Measurements from ENCODE around the gene ANXA6. TPM values are rescaled to one million over a fixed set of nuclear protein-coding genes. Genes with fewer than 3 reads are reported as not detected.

ANXA6 gene
- total and polyA plus RNA-seq, 2 donors: 122 to 381 TPM

DNA sequence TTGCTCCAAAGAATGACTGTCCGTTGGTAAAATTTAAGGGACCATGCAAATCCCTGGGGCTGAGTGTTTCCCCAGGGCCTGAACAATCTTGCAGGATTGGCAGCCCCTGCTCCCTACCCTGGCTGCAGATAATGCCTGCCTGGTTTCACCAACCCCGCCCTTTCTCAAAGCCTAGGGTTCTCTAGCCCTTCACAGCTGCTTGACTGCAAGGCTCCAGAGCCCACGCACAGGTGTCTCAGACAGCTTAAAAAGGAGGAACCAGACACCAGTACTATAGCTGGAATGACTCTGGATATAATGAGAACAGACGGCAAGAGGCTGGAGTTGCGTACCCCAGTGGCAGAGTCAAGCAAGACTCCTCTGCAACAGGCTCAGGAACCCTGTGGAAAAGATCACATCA is 51.5 kb downstream of the ANXA6 start:
- DNase-seq (ENCODE audit: low read depth in 6 of 9, low spot score in 9 of 9): no peak
- peaks cover 82 to 91% of the 10 kb centered on the region in 2 donors for H3K36me3 ChIP-seq (ENCODE audit: control insufficient read depth in 2 of 2, insufficient read depth in 2 of 2, low read length in 1 of 2)
- H3K9me3 ChIP-seq (ENCODE audit: control insufficient read depth in 2 of 2, insufficient read depth in 1 of 2, low read length in 1 of 2): no peaks in the 10 kb centered on the region
- no peak overlapping the region for H3K27ac ChIP-seq (ENCODE audit: low read depth in 1 of 2, low read length in 1 of 2)
- no peak overlapping the region for H3K4me3 ChIP-seq (ENCODE audit: low read length in 2 of 2)
- no peaks in the 10 kb centered on the region for H3K4me1 ChIP-seq (ENCODE audit: control insufficient read depth in 2 of 2, insufficient read depth in 2 of 2, low read length in 2 of 2)
- no peaks in the 10 kb centered on the region for H3K27me3 ChIP-seq (ENCODE audit: control insufficient read depth in 2 of 2, insufficient read depth in 1 of 2, low read length in 1 of 2)
- WGBS: 96% methylated on average over 5 of the region's 5 CpGs

- Histone ChIP-seq H3K36me3 (ENCODE audit: control insufficient read depth in 2 of 2, insufficient read depth in 2 of 2, low read length in 1 of 2) (peaks cover 82 to 90% of the 10 kb centered on the region in 2 donors), H3K4me1 (ENCODE audit: control insufficient read depth in 2 of 2, insufficient read depth in 2 of 2, low read length in 2 of 2) (no peaks in the 10 kb centered on the region)
Measured at GRCh38 chr5:151105561-151105960, 52.0 kb downstream of the ANXA6 start.

DNA sequence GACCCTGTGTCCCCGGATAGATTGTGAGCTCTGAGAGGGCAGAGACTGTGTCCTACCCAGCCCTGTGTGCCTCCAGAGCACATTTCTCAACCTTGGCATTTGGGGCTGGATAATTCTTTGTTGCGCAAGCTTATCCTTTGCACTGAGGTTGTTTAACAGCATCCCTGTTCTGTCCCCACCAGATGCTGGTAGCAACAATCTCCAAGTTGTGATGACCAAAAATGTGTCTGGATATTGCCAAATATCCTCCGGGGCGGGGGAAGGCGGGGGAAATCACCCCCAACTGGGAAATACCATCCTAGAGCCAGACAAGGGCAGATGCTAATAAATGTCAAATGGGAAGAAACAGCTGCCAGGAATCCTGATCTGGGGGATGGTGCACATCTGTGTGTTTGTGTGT is 52.8 kb downstream of the ANXA6 start:
- peaks cover 80 to 83% of the 10 kb centered on the region in 2 donors for H3K36me3 ChIP-seq (ENCODE audit: control insufficient read depth in 2 of 2, insufficient read depth in 2 of 2, low read length in 1 of 2)
- WGBS: 87% methylated on average over 5 of the region's 5 CpGs

More at GRCh38 chr5:151105561-151105960, 52.0 kb downstream of the ANXA6 start:
- no peaks in the 10 kb centered on the region for H3K27me3 ChIP-seq (ENCODE audit: control insufficient read depth in 2 of 2, insufficient read depth in 1 of 2, low read length in 1 of 2)
- no peak overlapping the region for H3K4me3 ChIP-seq (ENCODE audit: low read length in 2 of 2)
- no peak overlapping the region for H3K27ac ChIP-seq (ENCODE audit: low read depth in 1 of 2, low read length in 1 of 2)
- 96% methylated on average over 2 of the region's 2 CpGs for WGBS
- no peak for DNase-seq (ENCODE audit: low read depth in 6 of 9, low spot score in 9 of 9)
- no peaks in the 10 kb centered on the region for H3K9me3 ChIP-seq (ENCODE audit: control insufficient read depth in 2 of 2, insufficient read depth in 1 of 2, low read length in 1 of 2)

GRCh38 chr5:151101746-151102145 is 55.8 kb downstream of the ANXA6 start:
- WGBS: 97% methylated on average over 4 of the region's 4 CpGs
- H3K4me1 ChIP-seq (ENCODE audit: control insufficient read depth in 2 of 2, insufficient read depth in 2 of 2, low read length in 2 of 2): peaks cover 3 to 23% of the 10 kb centered on the region in 2 donors
- H3K36me3 ChIP-seq (ENCODE audit: control insufficient read depth in 2 of 2, insufficient read depth in 2 of 2, low read length in 1 of 2): peaks cover 55 to 64% of the 10 kb centered on the region in 2 donors
- H3K9me3 ChIP-seq (ENCODE audit: control insufficient read depth in 2 of 2, insufficient read depth in 1 of 2, low read length in 1 of 2): no peaks in the 10 kb centered on the region
- DNase-seq (ENCODE audit: low read depth in 6 of 9, low spot score in 9 of 9): no peak
- no peak overlapping the region for H3K27ac ChIP-seq (ENCODE audit: low read depth in 1 of 2, low read length in 1 of 2)
- no peaks in the 10 kb centered on the region for H3K27me3 ChIP-seq (ENCODE audit: control insufficient read depth in 2 of 2, insufficient read depth in 1 of 2, low read length in 1 of 2)
- H3K4me3 ChIP-seq (ENCODE audit: low read length in 2 of 2): no peak overlapping the region

More for the DNA sequence above, 52.8 kb downstream of the ANXA6 start:
- no peak overlapping the region for H3K27ac ChIP-seq (ENCODE audit: low read depth in 1 of 2, low read length in 1 of 2)
- no peaks in the 10 kb centered on the region for H3K27me3 ChIP-seq (ENCODE audit: control insufficient read depth in 2 of 2, insufficient read depth in 1 of 2, low read length in 1 of 2)
- H3K9me3 ChIP-seq (ENCODE audit: control insufficient read depth in 2 of 2, insufficient read depth in 1 of 2, low read length in 1 of 2): no peaks in the 10 kb centered on the region
- H3K4me3 ChIP-seq (ENCODE audit: low read length in 2 of 2): no peak overlapping the region
- H3K4me1 ChIP-seq (ENCODE audit: control insufficient read depth in 2 of 2, insufficient read depth in 2 of 2, low read length in 2 of 2): no peaks in the 10 kb centered on the region
- no peak for DNase-seq (ENCODE audit: low read depth in 6 of 9, low spot score in 9 of 9)

- H3K4me3 ChIP-seq (ENCODE audit: low read length in 2 of 2): no peak overlapping the region
- no peak for DNase-seq (ENCODE audit: low read depth in 6 of 9, low spot score in 9 of 9)
- no peaks in the 10 kb centered on the region for H3K27me3 ChIP-seq (ENCODE audit: control insufficient read depth in 2 of 2, insufficient read depth in 1 of 2, low read length in 1 of 2)
- H3K27ac ChIP-seq (ENCODE audit: low read depth in 1 of 2, low read length in 1 of 2): no peak overlapping the region
- H3K36me3 ChIP-seq (ENCODE audit: control insufficient read depth in 2 of 2, insufficient read depth in 2 of 2, low read length in 1 of 2): peaks cover 53 to 58% of the 10 kb centered on the region in 2 donors
- no peaks in the 10 kb centered on the region for H3K9me3 ChIP-seq (ENCODE audit: control insufficient read depth in 2 of 2, insufficient read depth in 1 of 2, low read length in 1 of 2)
- WGBS: 94% methylated on average over 9 of the region's 9 CpGs
- peaks cover 3 to 23% of the 10 kb centered on the region in 2 donors for H3K4me1 ChIP-seq (ENCODE audit: control insufficient read depth in 2 of 2, insufficient read depth in 2 of 2, low read length in 2 of 2)
Measured at GRCh38 chr5:151101151-151101550, 56.4 kb downstream of the ANXA6 start.

GRCh38 chr5:151100681-151101080 is 56.9 kb downstream of the ANXA6 start:
- H3K27me3 ChIP-seq (ENCODE audit: control insufficient read depth in 2 of 2, insufficient read depth in 1 of 2, low read length in 1 of 2): no peaks in the 10 kb centered on the region
- peaks cover 3 to 27% of the 10 kb centered on the region in 2 donors for H3K4me1 ChIP-seq (ENCODE audit: control insufficient read depth in 2 of 2, insufficient read depth in 2 of 2, low read length in 2 of 2)
- peaks cover 51 to 54% of the 10 kb centered on the region in 2 donors for H3K36me3 ChIP-seq (ENCODE audit: control insufficient read depth in 2 of 2, insufficient read depth in 2 of 2, low read length in 1 of 2)
- H3K4me3 ChIP-seq (ENCODE audit: low read length in 2 of 2): no peak overlapping the region
- DNase-seq (ENCODE audit: low read depth in 6 of 9, low spot score in 9 of 9): no peak
- H3K27ac ChIP-seq (ENCODE audit: low read depth in 1 of 2, low read length in 1 of 2): no peak overlapping the region
- 82% methylated on average over 4 of the region's 4 CpGs for WGBS
- H3K9me3 ChIP-seq (ENCODE audit: control insufficient read depth in 2 of 2, insufficient read depth in 1 of 2, low read length in 1 of 2): no peaks in the 10 kb centered on the region

DNA sequence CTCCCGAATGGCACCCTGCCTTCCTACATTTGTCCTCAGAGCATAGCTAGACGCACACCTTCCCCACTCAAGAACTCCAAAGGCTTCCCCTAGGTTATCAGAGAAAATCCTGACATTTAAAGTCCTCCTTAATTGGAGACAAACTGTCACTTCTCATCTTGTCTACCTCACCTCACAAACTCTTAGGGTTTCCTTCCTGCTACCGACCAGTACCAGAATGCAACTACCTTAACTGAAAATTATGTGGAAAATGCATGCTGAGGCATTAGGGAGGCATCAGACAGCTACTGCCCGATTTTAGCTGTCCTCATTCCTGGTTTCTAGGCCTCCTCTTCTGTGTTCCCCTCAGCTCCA is 58.8 kb downstream of the ANXA6 start:
- 47% methylated on average over 4 of the region's 4 CpGs for WGBS
- DNase-seq (ENCODE audit: low read depth in 6 of 9, low spot score in 9 of 9): no peak

GRCh38 chr5:151097820-151098767 is 59.5 kb downstream of the ANXA6 start:
- no peak overlapping the region for H3K4me3 ChIP-seq (ENCODE audit: low read length in 2 of 2)
- peak overlapping the region in 1 of 2 donors; percentile 60 for H3K27ac ChIP-seq (ENCODE audit: low read depth in 1 of 2, low read length in 1 of 2)
- H3K9me3 ChIP-seq (ENCODE audit: control insufficient read depth in 2 of 2, insufficient read depth in 1 of 2, low read length in 1 of 2): no peaks in the 10 kb centered on the region
- H3K27me3 ChIP-seq (ENCODE audit: control insufficient read depth in 2 of 2, insufficient read depth in 1 of 2, low read length in 1 of 2): no peaks in the 10 kb centered on the region
- peaks cover 28 to 30% of the 10 kb centered on the region in 2 donors for H3K36me3 ChIP-seq (ENCODE audit: control insufficient read depth in 2 of 2, insufficient read depth in 2 of 2, low read length in 1 of 2)
- WGBS: 45% methylated on average over 16 of the region's 16 CpGs
- DNase-seq (ENCODE audit: low read depth in 6 of 9, low spot score in 9 of 9): peak in 1 of 9 donors; percentile 56
- peaks cover 13 to 49% of the 10 kb centered on the region in 2 donors for H3K4me1 ChIP-seq (ENCODE audit: control insufficient read depth in 2 of 2, insufficient read depth in 2 of 2, low read length in 2 of 2)

More for the DNA sequence above, 58.8 kb downstream of the ANXA6 start:
- H3K27me3 ChIP-seq (ENCODE audit: control insufficient read depth in 2 of 2, insufficient read depth in 1 of 2, low read length in 1 of 2): no peaks in the 10 kb centered on the region
- H3K27ac ChIP-seq (ENCODE audit: low read depth in 1 of 2, low read length in 1 of 2): peak overlapping the region in 1 of 2 donors; percentile 60
- peaks cover 6 to 46% of the 10 kb centered on the region in 2 donors for H3K4me1 ChIP-seq (ENCODE audit: control insufficient read depth in 2 of 2, insufficient read depth in 2 of 2, low read length in 2 of 2)
- no peak overlapping the region for H3K4me3 ChIP-seq (ENCODE audit: low read length in 2 of 2)
- no peaks in the 10 kb centered on the region for H3K9me3 ChIP-seq (ENCODE audit: control insufficient read depth in 2 of 2, insufficient read depth in 1 of 2, low read length in 1 of 2)
- H3K36me3 ChIP-seq (ENCODE audit: control insufficient read depth in 2 of 2, insufficient read depth in 2 of 2, low read length in 1 of 2): peaks cover 32 to 35% of the 10 kb centered on the region in 2 donors

- no peaks in the 10 kb centered on the region for H3K9me3 ChIP-seq (ENCODE audit: control insufficient read depth in 2 of 2, insufficient read depth in 1 of 2, low read length in 1 of 2)
- WGBS: 93% methylated on average over 6 of the region's 6 CpGs
- DNase-seq (ENCODE audit: low read depth in 6 of 9, low spot score in 9 of 9): no peak
- H3K4me1 ChIP-seq (ENCODE audit: control insufficient read depth in 2 of 2, insufficient read depth in 2 of 2, low read length in 2 of 2): peaks cover 13 to 49% of the 10 kb centered on the region in 2 donors
- no peak overlapping the region for H3K4me3 ChIP-seq (ENCODE audit: low read length in 2 of 2)
- H3K36me3 ChIP-seq (ENCODE audit: control insufficient read depth in 2 of 2, insufficient read depth in 2 of 2, low read length in 1 of 2): peaks cover 24 to 26% of the 10 kb centered on the region in 2 donors
- H3K27me3 ChIP-seq (ENCODE audit: control insufficient read depth in 2 of 2, insufficient read depth in 1 of 2, low read length in 1 of 2): no peaks in the 10 kb centered on the region
- H3K27ac ChIP-seq (ENCODE audit: low read depth in 1 of 2, low read length in 1 of 2): no peak overlapping the region
Measured at GRCh38 chr5:151097061-151097460, 60.5 kb downstream of the ANXA6 start.
